Measurements from ENCODE around the gene NRROS. TPM values are rescaled to one million over a fixed set of nuclear protein-coding genes. Genes with fewer than 3 reads are reported as not detected.

NRROS gene
- total RNA-seq, 1 donor from 2014 or later = 87.2 TPM

GRCh38 chr3:196645897-196646665 lies 6.6 kb downstream of the NRROS start:
- intact Hi-C loops (cut with micrococcal nuclease) = no loop called here

- intact Hi-C loops (cut with micrococcal nuclease) = no loop called here
These were observed 7.2 kb downstream of the NRROS start for GRCh38 chr3:196646666-196647216.

- intact Hi-C loops (cut with micrococcal nuclease) = no loop called here
These were observed 11.3 kb downstream of the NRROS start for GRCh38 chr3:196650740-196651311.

GRCh38 chr3:196651819-196652218 lies 12.3 kb downstream of the NRROS start:
- intact Hi-C loops (cut with micrococcal nuclease) = no loop called here

- intact Hi-C loops (cut with micrococcal nuclease) = no loop called here
These were observed 13.7 kb downstream of the NRROS start for GRCh38 chr3:196652961-196653795.

- intact Hi-C loops (cut with micrococcal nuclease) = no loop called here
These were observed 14.7 kb downstream of the NRROS start for GRCh38 chr3:196654006-196654734.

GRCh38 chr3:196654735-196655090 lies 15.2 kb downstream of the NRROS start:
- intact Hi-C loops (cut with micrococcal nuclease) = no loop called here

- intact Hi-C loops (cut with micrococcal nuclease) = no loop called here
These were observed 16.0 kb downstream of the NRROS start for GRCh38 chr3:196655496-196655895.

- intact Hi-C loops (cut with micrococcal nuclease) = no loop called here
These were observed 16.7 kb downstream of the NRROS start for GRCh38 chr3:196656213-196656612.

- intact Hi-C loops (cut with micrococcal nuclease) = no loop called here
These were observed 20.4 kb downstream of the NRROS start for GRCh38 chr3:196659901-196660351.

GRCh38 chr3:196660381-196661166 lies 21.1 kb downstream of the NRROS start:
- intact Hi-C loops (cut with micrococcal nuclease) = no loop called here

GRCh38 chr3:196661400-196661799 lies 21.9 kb downstream of the NRROS start:
- intact Hi-C loops (cut with micrococcal nuclease) = no loop called here

- intact Hi-C loops (cut with micrococcal nuclease) = no loop called here
These were observed 22.5 kb downstream of the NRROS start for GRCh38 chr3:196662033-196662432.

GRCh38 chr3:196662711-196663571 lies 23.4 kb downstream of the NRROS start:
- intact Hi-C loops (cut with micrococcal nuclease) = no loop called here

- intact Hi-C loops (cut with micrococcal nuclease) = no loop called here
These were observed 26.7 kb downstream of the NRROS start for GRCh38 chr3:196666001-196666867.

- intact Hi-C loops (cut with micrococcal nuclease) = no loop called here
These were observed 27.7 kb downstream of the NRROS start for GRCh38 chr3:196667056-196667825.

- intact Hi-C loops (cut with micrococcal nuclease) = no loop called here
These were observed 30.8 kb downstream of the NRROS start for GRCh38 chr3:196670339-196670738.

- intact Hi-C loops (cut with micrococcal nuclease) = no loop called here
These were observed 34.1 kb downstream of the NRROS start for GRCh38 chr3:196673632-196674031.

Measured in T-helper 2 cell treated with Interferon-gamma antibody and Interleukin-4, amounts not matched to agents 100 ng/mL and 5 ng/mL, for 36 hours (primary cell).